HG03342 (cell line): Measurements from ENCODE around the gene MICU1.
"Not testable (repeated sequence)": the region's sequence is repeated elsewhere in the genome, so short reads cannot be mapped to it uniquely, and the experiment has no call there.

Experiments
- ATAC-seq: cut with Tn5 transposase; IDR thresholded peaks from one replicate; pipeline ENCODE4 v1.9.1; 2021; ENCODE audit warnings: mild to moderate bottlenecking, moderate library complexity; ENCODE audit not compliant: unreplicated experiment

Gene MICU1

DNA sequence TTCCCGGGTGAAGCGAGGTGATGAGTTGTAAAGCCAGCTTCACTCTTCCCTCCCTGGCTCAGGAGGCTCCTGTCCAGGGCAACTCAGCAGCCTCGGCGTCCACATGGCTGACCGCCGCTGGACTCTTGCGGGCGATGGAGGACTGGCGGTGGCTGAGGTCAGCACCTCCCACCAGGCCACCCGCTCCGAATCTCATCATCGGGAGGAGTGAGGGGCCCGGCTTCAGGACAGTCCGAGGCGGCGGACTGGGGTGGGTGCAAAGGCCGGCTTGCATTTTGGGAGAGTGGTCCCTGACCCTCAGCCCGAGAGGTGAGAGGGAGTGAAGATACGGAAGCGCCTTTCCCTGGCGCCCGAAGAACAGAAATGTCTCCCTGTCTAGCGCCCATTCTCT, 271.9 kb downstream of the MICU1 start:
- ATAC-seq = peak; percentile 2

DNA sequence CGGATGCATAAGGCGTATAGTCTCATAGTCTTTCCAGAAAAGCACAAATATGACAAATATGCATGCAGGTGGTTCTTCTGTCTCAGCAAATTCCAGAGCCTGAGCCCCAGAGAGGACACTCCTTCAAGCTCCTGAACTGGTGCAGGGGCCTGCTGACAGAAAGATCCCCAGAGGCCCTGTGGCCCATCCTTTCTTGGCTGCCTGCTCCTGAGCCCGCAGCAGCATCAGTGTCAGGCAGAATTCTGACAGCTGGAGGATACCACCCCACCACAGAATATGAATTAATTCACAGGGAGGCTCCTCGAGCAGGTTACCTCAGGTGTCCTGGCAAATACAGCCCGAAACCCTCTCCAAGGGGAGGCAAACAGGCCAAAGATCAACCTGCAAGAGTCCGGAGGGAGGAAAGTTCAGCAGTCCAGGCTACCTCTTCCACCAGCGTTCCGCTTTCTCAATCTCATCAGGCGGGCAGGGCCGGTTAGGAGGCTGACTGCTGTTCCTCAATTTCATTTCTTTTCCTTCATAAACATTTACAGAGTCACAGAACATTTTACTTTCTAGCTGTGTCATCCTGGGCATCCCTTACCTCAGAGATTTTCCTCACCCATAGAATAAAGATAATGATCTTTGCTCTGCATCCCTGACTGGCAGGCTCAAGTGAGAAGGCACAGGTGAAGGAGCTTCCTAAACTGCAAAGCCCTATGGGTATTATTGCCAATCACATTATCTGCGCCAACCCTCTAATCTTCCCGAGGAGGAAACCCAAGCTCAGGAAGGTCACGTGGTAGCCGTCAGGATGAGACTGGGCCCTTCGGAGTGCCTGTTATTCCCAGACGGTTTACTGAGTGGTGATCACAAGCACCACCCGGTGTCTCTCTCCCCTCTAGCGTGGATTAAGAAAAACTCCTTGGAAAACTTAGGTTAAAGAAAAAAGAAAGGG, 272.6 kb downstream of the MICU1 start:
- ATAC-seq = no peak

- no peak for ATAC-seq
These were observed 274.4 kb downstream of the MICU1 start for GRCh38 chr10:72351479-72351878.

- no peak for ATAC-seq
These were observed 276.4 kb downstream of the MICU1 start for GRCh38 chr10:72349438-72349837.

GRCh38 chr10:72348282-72348681, 277.6 kb downstream of the MICU1 start:
- ATAC-seq = no peak

DNA sequence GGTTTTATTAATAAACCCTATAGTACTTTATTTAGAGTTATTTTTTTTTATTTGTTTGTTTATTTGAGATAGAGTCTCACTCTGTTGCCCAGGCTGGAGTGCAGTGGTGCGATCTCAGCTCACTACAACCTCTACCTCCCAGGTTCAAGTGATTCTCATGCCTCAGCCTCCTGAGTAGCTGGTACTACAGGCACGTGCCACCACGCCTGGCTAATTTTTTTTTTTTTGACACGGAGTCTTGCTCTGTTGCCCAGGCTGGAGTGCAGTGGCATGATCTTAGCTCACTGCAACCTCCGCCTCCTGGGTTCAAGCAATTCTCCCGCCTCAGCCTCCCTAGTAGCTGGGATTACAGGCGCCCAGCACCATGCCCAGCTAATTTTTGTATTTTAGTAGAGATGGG, 279.8 kb downstream of the MICU1 start:
- not testable (repeated sequence) for ATAC-seq

DNA sequence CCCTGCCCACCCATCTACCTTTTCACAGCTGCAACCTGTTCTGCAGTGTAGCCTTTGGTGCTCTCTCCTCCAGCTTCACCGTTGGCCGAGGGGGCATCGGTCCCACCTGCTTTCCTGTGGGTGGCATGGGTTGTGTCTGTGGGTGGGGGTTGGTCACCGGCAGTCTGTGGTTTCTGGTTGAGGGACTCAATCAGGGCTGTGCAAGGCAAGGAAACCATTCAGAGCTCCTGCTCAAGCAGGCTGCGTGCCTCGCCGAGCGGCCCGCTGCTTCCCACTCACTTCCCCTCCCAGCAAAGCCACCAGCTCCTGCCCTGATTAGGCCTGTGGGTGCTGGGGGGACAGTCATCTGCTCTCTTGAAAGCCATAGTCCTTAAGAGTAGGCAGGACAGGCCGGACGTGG, 280.9 kb downstream of the MICU1 start:
- no peak for ATAC-seq

- no peak for ATAC-seq
These were observed 283.0 kb downstream of the MICU1 start for GRCh38 chr10:72342911-72343310.

DNA sequence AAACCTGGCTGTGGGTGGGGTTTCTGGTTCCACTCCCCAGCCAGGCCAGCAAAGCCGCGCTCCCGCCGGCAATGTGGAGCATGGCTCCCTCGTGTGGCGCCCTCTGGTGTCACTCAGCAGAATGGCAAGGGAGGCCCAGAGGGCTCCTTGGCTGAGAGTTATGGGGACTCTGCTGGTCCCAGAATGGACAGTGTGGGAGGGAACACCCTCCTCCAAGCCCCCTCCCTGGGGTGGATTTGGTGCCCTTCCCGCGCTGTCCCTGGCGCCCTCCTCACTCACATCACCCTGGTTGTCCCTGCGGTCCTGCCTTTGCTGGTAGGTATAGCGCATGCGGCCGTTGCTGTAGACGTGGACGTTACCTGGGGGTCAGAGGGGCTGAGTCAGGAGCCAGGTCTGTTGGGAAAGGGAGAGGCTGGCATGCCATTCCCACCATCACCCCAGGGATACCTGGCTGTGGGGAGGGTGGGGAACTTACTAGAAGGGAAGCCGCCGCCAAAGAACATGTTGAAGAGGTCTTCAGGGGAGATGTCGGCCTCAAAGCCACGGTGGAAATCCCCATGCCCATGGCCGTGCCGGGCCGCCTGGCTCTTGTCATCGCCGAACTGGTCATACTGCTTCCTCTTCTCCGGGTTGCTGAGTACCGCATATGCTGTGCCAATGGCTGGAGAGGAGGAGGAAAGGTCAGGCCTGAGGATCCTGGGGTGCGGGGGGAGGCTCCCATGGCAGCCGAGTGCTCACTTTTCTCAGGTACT, 285.2 kb downstream of the MICU1 start:
- ATAC-seq = no peak

- no peak for ATAC-seq
These were observed 287.7 kb downstream of the MICU1 start for GRCh38 chr10:72338180-72338579.

DNA sequence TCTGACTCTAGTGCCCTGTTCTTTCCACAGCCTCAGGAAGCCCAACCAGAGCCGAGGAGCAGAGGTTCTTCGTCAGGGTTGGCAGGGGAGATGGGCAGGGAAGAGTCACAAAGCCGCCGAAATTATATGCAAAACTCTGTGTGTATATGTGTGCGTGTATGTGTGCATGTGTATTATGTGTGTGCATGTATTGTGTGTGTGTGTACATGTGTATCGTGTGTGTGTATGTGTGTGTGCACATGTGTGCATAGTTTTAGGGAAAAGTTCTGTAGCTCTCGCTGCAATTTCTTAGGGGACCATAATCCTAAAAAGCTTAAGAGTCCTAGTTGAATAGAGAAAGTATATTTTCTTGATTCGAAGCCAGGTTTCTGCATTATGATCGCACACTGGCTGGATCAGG, 288.2 kb downstream of the MICU1 start:
- ATAC-seq = no peak

DNA sequence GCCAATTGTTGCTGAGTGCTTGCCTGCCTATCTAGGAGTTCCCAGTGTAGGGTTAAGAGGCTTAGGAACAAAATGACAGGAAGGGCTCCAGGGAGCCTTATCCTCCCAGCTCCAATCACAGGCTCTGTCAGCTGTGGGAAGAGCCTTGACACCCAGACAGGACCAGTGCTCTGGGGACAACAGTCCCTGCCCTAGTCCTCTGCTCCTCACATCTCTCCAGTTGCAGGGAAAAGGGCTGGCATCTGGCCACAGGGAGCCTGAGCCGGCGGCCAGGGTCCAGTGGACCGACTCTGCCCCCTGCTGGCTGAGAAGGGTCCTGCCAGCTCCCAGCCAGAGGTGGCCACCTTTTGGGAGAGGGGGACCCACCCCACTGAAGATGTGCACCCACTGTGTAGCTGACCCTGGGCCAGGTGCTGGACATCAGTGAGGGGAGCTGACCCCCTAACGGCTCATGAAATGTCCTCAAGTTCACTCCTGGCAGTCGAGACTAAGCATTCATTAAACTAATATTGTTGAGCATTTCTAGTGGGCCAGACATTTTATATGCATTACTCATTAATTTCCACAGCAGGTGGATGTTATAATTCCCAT, 288.7 kb downstream of the MICU1 start:
- ATAC-seq = no peak

DNA sequence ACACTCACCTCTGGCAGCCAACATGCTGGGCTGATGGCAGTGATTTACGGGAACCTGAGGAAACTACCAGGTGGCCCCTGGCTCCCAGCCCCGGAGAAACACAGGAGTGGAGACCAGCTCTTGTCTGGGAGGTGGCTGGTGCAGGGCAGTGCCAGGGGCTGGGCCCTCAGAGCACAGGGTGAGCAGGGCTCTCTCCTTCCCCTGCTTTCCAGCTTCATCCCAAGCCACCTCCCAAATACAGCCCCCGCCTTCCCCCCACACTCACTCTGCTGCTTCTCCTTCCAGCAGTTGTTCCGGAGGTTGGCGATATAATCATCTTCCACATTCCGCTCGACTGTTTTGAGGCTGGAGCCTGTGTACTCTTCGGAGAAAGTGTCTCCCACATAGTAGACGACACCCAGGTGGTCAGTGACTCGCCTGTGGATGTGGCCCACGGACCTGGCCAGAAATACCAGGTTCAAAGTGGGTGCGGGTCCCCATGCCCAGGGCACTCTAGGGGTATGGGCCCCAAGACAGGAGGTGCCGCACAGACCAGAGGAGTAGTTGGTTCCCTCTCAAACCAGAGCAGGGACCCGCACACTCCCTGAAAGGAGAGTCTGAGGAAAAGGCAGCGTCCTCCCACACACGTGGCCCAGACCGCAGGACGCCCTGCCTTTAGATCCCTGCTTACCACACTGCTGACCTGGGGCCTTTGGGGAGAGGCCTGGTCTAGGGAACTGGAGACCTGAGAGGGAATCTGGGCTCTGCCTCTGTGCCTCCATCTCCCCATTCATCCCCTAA, 289.4 kb downstream of the MICU1 start:
- no peak for ATAC-seq

- ATAC-seq = peak; percentile 40
These were observed 290.3 kb downstream of the MICU1 start for GRCh38 chr10:72335394-72336258.

GRCh38 chr10:72334825-72335393, 291.0 kb downstream of the MICU1 start:
- peak; percentile 76 for ATAC-seq

- no peak for ATAC-seq
These were observed 291.6 kb downstream of the MICU1 start for GRCh38 chr10:72334196-72334824.

- no peak for ATAC-seq
These were observed 292.5 kb downstream of the MICU1 start for GRCh38 chr10:72333112-72334015.
